Gastrocnemius medialis (tissue), 4 donors: ENCODE measurements around the gene AK3.

ENCODE experiments used
- CTCF ChIP-seq, 5 experiments: fragments of 450-650 bp in 3 of 5; fragments of 200-600 bp in 2 of 5; sonication (generic) in 2 of 5; IDR thresholded peaks in 4 of 5; conservative IDR thresholded peaks in 1 of 5; 1 replicate in 4 of 5; 2 replicates in 1 of 5; pipeline ENCODE4 v1.5.1; 2016 to 2019; ENCODE audit warnings: antibody characterized with exemption in 5 of 5, mild to moderate bottlenecking in 3 of 5, moderate library complexity in 3 of 5
- POLR2A ChIP-seq, 2 donors: fragments of 450-650 bp; IDR thresholded peaks; one replicate each; pipeline ENCODE4 v1.6.1; 2017; ENCODE audit warnings: antibody characterized with exemption in 2 of 2, mild to moderate bottlenecking in 2 of 2, moderate library complexity in 2 of 2

GRCh38 chr9:4686112-4686511 lies 54.9 kb downstream of the AK3 start:
- no peak for TF ChIP-seq CTCF (IDR thresholded peaks at IDR 0.05 in 4 of 5, conservative IDR thresholded peaks at IDR 0.05 in 1 of 5)
- no peak for TF ChIP-seq POLR2A (IDR thresholded peaks at IDR 0.05)
